Fibroblast of pulmonary artery (primary cell): ENCODE data around the gene NUDT16L1.

Source experiments
- DNase-seq: peaks from one replicate; pipeline ENCODE4 v3.0.0-alpha.2; 2010; ENCODE audit warnings: low read depth
- H3K4me3 ChIP-seq: replicated peaks from 2 replicates; pipeline ENCODE4 v1.5.1; 2011; ENCODE audit warnings: low read depth, mild to moderate bottlenecking, control low read depth, low read length, moderate library complexity
- TF ChIP-seq, protein P1 (sequence below): IDR thresholded peaks from 2 replicates; pipeline ENCODE4 v1.5.1; 2011; ENCODE audit warnings: mild to moderate bottlenecking, control low read depth, low read length, inconsistent platforms; ENCODE audit errors: missing control alignments

Gene NUDT16L1

DNA sequence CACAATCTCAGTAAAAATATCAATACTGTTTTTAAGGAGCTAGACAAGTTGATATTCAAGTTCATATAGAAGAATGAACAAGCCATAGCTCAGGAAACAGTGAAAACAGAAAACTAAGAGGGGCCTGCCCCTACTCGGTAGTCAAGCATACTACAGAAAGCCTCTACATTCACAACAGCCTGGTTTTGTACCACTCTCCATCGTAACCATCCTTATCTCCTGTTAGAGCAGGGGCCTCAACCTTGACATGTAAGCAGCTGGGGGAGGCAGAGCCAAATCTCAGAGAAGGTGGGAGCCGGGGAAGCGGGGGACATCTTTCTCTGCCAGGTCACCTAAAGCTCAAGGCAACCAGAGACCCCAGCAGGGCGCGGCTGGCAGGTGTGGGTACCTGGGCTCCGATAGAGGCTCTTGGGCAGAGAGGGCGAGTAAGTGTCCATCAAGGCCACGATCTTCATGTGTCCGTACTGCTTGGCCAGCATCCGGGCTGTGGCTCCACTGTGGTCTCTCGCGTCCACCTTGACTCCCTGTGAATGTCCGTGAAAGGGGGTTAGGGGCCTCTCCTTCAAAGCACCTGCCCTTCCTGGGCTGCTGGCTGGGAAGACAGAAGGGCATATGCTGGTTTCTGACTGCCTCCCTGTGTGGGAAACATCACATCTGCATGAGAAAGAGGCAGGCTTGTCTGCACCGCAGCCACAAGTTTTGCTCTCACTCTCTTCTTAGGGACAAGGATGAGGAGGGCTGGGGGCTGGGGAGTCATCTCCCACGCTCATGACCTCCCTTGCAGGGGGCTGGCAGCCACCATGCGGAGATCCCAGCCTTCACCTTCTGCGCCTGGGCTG, 20.5 kb downstream of the NUDT16L1 start:
- TF ChIP-seq, protein P1, sequence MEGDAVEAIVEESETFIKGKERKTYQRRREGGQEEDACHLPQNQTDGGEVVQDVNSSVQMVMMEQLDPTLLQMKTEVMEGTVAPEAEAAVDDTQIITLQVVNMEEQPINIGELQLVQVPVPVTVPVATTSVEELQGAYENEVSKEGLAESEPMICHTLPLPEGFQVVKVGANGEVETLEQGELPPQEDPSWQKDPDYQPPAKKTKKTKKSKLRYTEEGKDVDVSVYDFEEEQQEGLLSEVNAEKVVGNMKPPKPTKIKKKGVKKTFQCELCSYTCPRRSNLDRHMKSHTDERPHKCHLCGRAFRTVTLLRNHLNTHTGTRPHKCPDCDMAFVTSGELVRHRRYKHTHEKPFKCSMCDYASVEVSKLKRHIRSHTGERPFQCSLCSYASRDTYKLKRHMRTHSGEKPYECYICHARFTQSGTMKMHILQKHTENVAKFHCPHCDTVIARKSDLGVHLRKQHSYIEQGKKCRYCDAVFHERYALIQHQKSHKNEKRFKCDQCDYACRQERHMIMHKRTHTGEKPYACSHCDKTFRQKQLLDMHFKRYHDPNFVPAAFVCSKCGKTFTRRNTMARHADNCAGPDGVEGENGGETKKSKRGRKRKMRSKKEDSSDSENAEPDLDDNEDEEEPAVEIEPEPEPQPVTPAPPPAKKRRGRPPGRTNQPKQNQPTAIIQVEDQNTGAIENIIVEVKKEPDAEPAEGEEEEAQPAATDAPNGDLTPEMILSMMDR = no peak
- DNase-seq = no peak
- no peak overlapping the region for H3K4me3 ChIP-seq

DNA sequence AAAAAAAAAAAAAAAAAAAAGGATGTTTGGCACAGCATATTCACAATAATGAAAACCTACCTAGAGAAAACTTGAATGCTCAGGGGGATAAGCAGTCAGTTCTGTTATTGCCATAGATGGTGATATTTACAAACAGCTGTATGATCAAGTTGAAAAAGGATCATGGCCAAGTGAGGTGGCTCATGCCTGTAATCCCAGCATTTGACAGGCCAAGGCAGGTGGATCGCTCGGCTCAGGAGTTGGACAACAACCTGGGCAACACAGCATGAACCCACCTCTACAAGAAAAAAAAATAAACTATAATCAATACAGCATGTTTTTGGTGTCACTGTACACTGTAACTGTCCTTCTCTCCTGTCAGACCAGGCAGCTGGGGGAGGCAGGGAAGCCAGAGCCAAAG, 21.6 kb downstream of the NUDT16L1 start:
- TF ChIP-seq, protein P1 = no peak
- DNase-seq = no peak
- H3K4me3 ChIP-seq = no peak overlapping the region

DNA sequence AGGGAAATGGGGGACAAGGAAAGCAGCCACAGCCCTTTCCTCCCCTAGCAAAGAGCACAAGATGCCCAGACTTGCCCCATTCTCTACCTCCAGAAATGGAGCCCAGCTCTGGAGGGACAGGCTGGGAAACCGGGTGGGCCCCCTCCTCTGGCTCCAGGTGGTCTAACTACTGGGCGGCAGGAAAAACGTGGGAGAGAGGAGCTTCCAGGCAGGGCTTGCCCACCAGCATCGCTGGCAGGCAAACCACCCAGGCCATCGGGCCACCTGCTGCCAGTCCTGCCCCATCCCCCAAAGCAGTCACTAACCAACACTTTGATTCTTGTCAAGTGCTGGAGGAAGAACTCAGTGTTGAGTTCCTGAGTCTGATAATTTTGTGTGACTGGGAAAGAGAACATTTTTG, 25.1 kb downstream of the NUDT16L1 start:
- DNase-seq = no peak
- TF ChIP-seq, protein P1 = no peak
- no peak overlapping the region for H3K4me3 ChIP-seq

DNA sequence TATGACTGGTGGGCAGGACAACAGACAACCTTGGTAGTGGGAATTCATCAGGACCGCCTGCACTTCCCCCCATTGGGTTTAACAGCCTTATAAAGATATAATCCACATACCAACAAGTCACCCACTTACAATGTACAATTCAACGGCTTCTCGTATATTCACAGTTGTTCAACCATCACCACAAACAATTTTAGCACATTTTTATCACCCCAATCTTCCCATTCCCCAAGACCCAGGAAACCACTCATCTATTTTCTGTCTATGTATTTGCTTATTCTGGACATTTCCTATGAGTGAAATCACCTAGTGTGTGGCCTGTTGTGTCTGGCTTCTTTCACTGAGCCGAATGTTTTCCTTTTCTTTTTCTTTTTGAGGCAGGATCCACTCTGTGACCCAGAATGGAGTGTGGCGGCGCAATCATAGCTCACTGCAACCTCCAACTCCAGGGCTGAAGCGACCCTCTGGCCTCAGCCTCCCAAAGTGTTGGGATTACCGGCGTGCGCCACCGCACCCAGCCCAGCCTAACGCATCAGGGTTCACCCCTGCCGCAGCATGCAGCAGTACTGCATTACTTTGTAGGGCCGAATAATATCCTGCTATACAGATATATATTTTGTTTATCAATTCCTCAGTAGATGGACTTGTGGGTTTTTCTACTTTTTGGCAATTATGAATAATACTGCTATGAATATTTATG, 29.9 kb downstream of the NUDT16L1 start:
- no peak for DNase-seq
- TF ChIP-seq, protein P1 = no peak
- no peak overlapping the region for H3K4me3 ChIP-seq

DNA sequence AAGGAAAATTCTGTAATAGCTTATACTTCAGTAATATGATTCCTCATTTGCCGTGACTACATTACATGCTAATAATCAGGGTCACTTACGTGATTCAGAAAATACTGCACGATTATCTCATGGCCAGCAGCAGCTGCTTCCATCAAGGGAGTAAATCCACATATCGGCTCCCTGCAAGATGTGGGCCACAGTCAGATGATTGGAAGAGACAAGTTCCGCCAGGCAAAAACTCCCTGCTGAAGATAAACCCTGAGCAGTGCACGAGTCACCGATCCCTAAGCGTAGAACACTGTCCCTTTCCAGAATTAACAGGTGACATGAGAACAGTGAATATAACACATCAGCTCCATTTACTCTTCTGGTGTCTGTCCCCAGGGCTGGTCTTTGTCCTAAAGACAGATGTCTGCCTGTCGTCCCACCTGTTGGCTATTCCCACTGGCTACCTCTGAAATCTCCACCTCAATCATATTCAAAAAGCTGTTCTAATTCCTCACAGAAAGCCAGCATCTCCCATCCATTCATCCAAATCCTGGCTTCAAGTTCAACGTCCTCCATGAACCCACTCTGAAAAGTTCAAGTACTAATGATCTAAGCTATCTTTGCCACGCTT, 31.4 kb downstream of the NUDT16L1 start:
- DNase-seq = no peak
- TF ChIP-seq, protein P1 = no peak
- no peak overlapping the region for H3K4me3 ChIP-seq

DNA sequence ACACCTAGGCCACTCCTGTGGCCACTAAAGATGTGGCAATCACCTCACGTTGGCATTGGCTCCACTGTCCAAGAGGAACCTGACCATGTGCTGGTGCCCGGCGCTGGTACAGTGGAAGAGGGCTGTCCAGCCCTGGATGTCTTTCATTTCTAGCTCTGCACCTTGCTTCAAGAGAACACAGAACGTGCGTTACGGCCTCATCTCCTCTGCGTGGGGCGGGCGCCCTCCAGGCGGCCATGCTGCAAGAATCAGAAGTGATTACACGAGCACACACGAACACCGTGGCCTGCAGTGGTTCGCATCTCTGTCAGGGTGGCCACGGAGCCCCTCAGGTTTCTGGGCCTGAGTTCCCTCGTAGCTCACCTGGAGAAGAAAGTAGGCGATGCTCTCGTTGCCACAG, 33.3 kb downstream of the NUDT16L1 start:
- no peak overlapping the region for H3K4me3 ChIP-seq
- TF ChIP-seq, protein P1 = no peak
- no peak for DNase-seq
